ENCODE data around the gene PRM3. TPM values are rescaled to one million over a fixed set of nuclear protein-coding genes. Genes with fewer than 3 reads are reported as not detected.
"Not testable (repeated sequence)": the region's sequence is repeated elsewhere in the genome, so short reads cannot be mapped to it uniquely, and the experiment has no call there.

Gene PRM3
- total RNA-seq, 4 donors from 2014 or later = not detected

DNA sequence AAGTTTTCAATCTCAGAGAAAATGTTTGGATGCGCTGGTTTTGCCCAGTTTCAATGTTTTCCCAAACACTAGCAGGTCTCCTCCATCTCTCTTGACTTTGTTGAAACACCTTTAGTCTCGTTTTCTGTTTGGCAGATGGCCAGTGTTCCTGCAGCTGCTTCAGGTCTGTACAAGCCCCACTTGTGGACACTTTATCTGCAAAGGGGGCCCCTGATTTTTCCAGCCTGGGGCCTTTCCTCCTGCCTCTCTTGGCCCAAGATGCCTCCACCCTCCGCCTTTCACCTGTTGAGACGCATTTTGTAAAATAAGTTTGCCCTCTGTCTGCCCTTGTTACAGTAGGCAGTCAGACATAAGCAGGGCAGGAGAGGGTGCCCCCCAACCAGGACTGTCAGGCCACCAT, 29.5 kb upstream of the PRM3 start:
- WGBS = 51% methylated on average over 4 of the region's 4 CpGs
- Histone ChIP-seq H3K36me3 (no peaks in the 10 kb centered on the region), H3K4me1 (peaks cover 7% of the 10 kb centered on the region), H3K4me3 (no peak overlapping the region), H3K27me3 (no peaks in the 10 kb centered on the region), H3K9me3 (no peaks in the 10 kb centered on the region), H3K27ac (no peak overlapping the region)
- TF ChIP-seq POLR2A (IDR thresholded peaks at IDR 0.05) (no peak), EP300 (IDR thresholded peaks at IDR 0.05) (no peak), POLR2AphosphoS5 (IDR thresholded peaks at IDR 0.05) (no peak)
- TF ChIP-seq, protein P1, sequence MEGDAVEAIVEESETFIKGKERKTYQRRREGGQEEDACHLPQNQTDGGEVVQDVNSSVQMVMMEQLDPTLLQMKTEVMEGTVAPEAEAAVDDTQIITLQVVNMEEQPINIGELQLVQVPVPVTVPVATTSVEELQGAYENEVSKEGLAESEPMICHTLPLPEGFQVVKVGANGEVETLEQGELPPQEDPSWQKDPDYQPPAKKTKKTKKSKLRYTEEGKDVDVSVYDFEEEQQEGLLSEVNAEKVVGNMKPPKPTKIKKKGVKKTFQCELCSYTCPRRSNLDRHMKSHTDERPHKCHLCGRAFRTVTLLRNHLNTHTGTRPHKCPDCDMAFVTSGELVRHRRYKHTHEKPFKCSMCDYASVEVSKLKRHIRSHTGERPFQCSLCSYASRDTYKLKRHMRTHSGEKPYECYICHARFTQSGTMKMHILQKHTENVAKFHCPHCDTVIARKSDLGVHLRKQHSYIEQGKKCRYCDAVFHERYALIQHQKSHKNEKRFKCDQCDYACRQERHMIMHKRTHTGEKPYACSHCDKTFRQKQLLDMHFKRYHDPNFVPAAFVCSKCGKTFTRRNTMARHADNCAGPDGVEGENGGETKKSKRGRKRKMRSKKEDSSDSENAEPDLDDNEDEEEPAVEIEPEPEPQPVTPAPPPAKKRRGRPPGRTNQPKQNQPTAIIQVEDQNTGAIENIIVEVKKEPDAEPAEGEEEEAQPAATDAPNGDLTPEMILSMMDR (IDR thresholded peaks at IDR 0.05) = no peak
- DNase-seq (ENCODE audit: low spot score in 2 of 2) = no peak

DNA sequence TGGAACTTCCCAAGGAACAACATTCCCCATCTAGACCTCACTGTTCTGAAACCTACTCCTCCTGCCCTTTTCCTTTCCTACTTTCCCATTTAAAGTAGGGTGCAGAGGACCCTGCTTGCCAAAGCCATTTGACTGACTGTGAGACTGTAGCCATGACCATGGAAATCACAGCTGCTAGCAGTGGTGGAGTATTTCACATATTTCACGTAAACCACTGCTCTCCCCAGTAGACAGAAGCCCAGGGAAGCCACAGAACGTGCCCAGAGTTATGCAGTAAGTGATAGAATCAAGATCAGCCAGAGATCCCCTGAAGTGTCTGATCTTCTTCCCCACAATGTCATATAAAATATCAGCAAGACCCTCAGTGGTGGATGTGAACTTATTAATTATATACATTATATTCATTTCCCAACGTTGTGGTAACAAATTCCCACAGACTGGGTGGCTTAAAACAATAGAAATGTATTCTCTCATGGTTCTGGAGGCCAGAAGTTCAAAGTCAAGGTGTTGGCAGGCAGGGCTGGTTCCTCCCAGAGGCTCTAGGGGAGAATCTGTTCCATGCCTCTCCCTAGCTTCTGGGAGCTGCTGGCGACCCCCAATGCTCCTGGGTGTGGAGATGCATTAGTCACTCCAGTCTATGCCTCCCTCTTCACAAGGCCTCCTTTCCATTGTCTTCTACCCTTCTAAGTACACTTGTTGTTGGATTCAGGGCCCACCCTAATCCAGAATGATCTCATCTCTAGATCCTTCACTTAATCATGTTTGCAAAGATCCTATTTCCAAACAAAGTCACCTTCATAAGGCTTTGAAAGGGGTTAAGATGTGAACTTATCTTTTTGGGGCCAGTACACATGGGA, 28.4 kb upstream of the PRM3 start:
- DNase-seq (ENCODE audit: low spot score in 2 of 2) = no peak
- TF ChIP-seq, protein P1 (IDR thresholded peaks at IDR 0.05) = no peak
- TF ChIP-seq EP300 (IDR thresholded peaks at IDR 0.05) (no peak), POLR2A (IDR thresholded peaks at IDR 0.05) (no peak), POLR2AphosphoS5 (IDR thresholded peaks at IDR 0.05) (no peak)
- Histone ChIP-seq H3K9me3 (no peaks in the 10 kb centered on the region), H3K27me3 (no peaks in the 10 kb centered on the region), H3K4me1 (peaks cover 18% of the 10 kb centered on the region), H3K27ac (no peak overlapping the region), H3K36me3 (no peaks in the 10 kb centered on the region), H3K4me3 (no peak overlapping the region)
- WGBS = 65% methylated on average over 4 of the region's 4 CpGs

DNA sequence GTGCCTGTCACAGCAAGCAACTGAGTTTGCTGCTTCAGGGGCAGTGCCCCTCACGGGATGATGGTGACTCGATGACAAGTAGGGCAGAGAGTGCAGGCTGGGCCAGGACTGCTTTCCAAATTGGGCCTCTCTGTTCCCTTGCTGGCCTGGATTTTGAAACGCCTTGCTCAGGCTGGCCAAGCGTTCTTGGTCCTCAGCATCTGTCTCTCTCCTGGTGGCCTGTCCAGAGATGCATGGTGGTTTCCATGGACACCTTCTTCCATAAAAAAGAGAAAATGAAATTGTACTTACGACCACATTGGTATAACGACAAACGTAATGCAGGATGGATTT, 27.1 kb upstream of the PRM3 start:
- H3K27me3 ChIP-seq = no peaks in the 10 kb centered on the region
- no peak overlapping the region for H3K27ac ChIP-seq
- DNase-seq (ENCODE audit: low spot score in 2 of 2) = no peak
- no peaks in the 10 kb centered on the region for H3K36me3 ChIP-seq
- no peaks in the 10 kb centered on the region for H3K9me3 ChIP-seq
- H3K4me3 ChIP-seq = no peak overlapping the region
- WGBS = 94% methylated on average over 5 of the region's 7 CpGs
- H3K4me1 ChIP-seq = peaks cover 21% of the 10 kb centered on the region
- TF ChIP-seq POLR2AphosphoS5 (IDR thresholded peaks at IDR 0.05) (no peak), POLR2A (IDR thresholded peaks at IDR 0.05) (no peak), EP300 (IDR thresholded peaks at IDR 0.05) (no peak)
- TF ChIP-seq, protein P1 (IDR thresholded peaks at IDR 0.05) = no peak

DNA sequence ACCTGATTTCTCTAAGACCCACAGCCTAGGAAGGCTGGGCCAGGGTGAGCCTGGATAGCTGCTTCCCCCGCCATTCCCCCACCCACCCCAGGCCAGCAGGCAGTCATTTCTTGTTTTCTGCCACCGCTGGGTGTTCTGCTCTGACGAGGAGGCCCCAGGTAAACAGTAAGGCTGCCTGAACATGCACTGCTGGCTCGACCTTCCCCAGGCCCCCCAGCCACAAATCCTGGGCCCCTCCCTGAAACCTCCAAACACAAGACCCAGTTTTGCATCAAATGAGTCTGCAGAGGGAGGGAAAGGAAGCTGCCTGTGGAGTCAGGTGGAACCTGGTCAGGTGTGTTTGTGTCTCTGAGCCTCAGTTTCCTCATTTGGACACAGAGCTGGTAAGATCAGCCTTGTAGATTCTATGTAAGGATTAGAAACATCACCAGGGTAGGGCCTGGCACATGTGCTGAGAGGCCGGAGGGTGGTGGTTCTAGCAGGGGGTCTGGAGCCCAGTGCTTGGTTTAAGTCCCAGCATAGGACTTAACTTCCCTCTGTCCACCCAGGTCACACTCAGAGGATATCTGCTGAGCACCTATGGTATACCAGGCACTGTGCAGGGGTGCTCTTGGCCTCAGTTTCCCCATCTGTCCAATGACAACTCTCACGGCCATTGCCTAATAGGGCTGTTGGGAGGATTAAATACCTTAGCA, 26.6 kb upstream of the PRM3 start:
- TF ChIP-seq EP300 (IDR thresholded peaks at IDR 0.05) (no peak), POLR2AphosphoS5 (IDR thresholded peaks at IDR 0.05) (no peak), POLR2A (IDR thresholded peaks at IDR 0.05) (no peak)
- TF ChIP-seq, protein P1 (IDR thresholded peaks at IDR 0.05) = no peak
- no peaks in the 10 kb centered on the region for H3K9me3 ChIP-seq
- 74% methylated on average over 5 of the region's 6 CpGs for WGBS
- H3K27me3 ChIP-seq = no peaks in the 10 kb centered on the region
- no peaks in the 10 kb centered on the region for H3K36me3 ChIP-seq
- peaks cover 21% of the 10 kb centered on the region for H3K4me1 ChIP-seq
- no peak for DNase-seq (ENCODE audit: low spot score in 2 of 2)
- H3K4me3 ChIP-seq = no peak overlapping the region
- no peak overlapping the region for H3K27ac ChIP-seq

DNA sequence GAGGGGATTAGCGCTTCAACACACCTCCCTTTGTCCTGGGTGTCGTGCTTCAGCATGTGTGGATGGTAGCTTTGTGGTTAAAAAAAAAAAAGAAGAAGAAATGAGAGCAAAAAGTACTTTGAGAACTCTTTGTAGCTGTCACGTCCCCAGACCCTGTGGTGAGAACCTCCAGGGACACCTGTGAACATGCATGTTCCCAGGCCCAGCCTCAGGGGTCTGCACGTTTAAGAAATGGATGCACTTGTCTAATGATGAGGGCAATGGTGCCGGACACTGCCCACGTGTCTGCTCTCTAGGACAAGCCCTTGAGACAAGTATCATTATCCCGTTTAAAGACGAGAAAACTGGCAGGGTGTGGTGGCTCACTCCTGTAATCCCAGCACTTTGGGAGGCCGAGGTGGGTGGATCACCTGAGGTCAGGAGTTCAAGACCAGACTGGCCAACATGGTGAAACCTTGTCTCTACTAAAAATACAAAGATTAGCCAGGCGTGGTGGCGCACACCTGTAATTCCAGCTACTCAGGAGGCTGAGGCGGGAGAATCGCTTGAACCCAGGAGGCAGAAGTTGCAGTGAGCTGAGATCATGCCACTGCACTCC, 25.6 kb upstream of the PRM3 start:
- WGBS = 87% methylated on average over 13 of the region's 13 CpGs
- H3K27ac ChIP-seq; DNase-seq (ENCODE audit: low spot score in 2 of 2); H3K27me3 ChIP-seq; H3K9me3 ChIP-seq; H3K4me3 ChIP-seq; H3K36me3 ChIP-seq: not testable (repeated sequence)
- H3K4me1 ChIP-seq = peaks cover 21% of the 10 kb centered on the region

Data from suprapubic skin (tissue), 4 donors.